CD4-positive, alpha-beta memory T cell (primary cell): ENCODE measurements around the gene TWNK. TPM values are rescaled to one million over a fixed set of nuclear protein-coding genes. Genes with fewer than 3 reads are reported as not detected.

ENCODE experiments used
- CTCF ChIA-PET: fragments of 350-600 bp; sonication (Branson Sonifier 250); formaldehyde crosslinking; loops from one replicate; lab custom pipeline; 2021; ENCODE audit warnings: inconsistent platforms; ENCODE audit not compliant: partially characterized antibody; lab: Charles Lee
- POLR2A ChIA-PET: fragments of 350-600 bp; sonication (Branson Sonifier 250); formaldehyde crosslinking; loops from one replicate; lab custom pipeline; 2021; ENCODE audit not compliant: partially characterized antibody; lab: Charles Lee
- DNase-seq, 5 donors: peaks; one replicate each; pipeline versions ENCODE4 v3.0.0 to v3.0.0-alpha.2; 2020 to 2022; ENCODE audit warnings: mixed read lengths in 1 of 5
- H3K27ac ChIP-seq: one replicate; pipeline ENCODE4 v1.7.0; 2013; ENCODE audit warnings: low read depth, low read length
- H3K27me3 ChIP-seq: 2 replicates; pipeline ENCODE4 v1.7.0; 2013; ENCODE audit warnings: mild to moderate bottlenecking, low read length, moderate library complexity; ENCODE audit not compliant: insufficient read depth
- H3K36me3 ChIP-seq: 2 replicates; pipeline ENCODE4 v1.7.0; 2013; ENCODE audit warnings: mild to moderate bottlenecking, low read length, moderate library complexity; ENCODE audit not compliant: insufficient read depth
- H3K4me1 ChIP-seq: 2 replicates; pipeline ENCODE4 v1.7.0; 2013; ENCODE audit warnings: mild to moderate bottlenecking, low read length, moderate library complexity; ENCODE audit not compliant: insufficient read depth
- H3K4me3 ChIP-seq, 2 donors: one replicate each; pipeline ENCODE4 v1.7.0; 2013; ENCODE audit warnings: low read length in 2 of 2, mild to moderate bottlenecking in 1 of 2
- H3K9me3 ChIP-seq, 2 donors: one replicate each; pipeline ENCODE4 v1.7.0; 2013; ENCODE audit warnings: low read length in 2 of 2, control low read depth in 1 of 2; ENCODE audit not compliant: control insufficient read depth in 1 of 2
- H3K27ac Mint-ChIP-seq, 7 donors: one replicate each; pipeline ENCODE4 v1.8.0; 2020 to 2021; ENCODE audit warnings: mixed read lengths in 7 of 7, mild to moderate bottlenecking in 6 of 7, inconsistent platforms in 3 of 7, moderate library complexity in 3 of 7
- H3K27me3 Mint-ChIP-seq, 2 donors: one replicate each; pipeline ENCODE4 v1.8.0; 2020 to 2021; ENCODE audit warnings: mixed read lengths in 2 of 2
- H3K36me3 Mint-ChIP-seq, 2 donors: one replicate each; pipeline ENCODE4 v1.8.0; 2020 to 2021; ENCODE audit warnings: mixed read lengths in 2 of 2, inconsistent platforms in 1 of 2, mild to moderate bottlenecking in 1 of 2
- H3K4me1 Mint-ChIP-seq, 4 donors: one replicate each; pipeline ENCODE4 v1.8.0; 2020 to 2021; ENCODE audit warnings: mixed read lengths in 4 of 4, mild to moderate bottlenecking in 1 of 4
- H3K4me3 Mint-ChIP-seq, 8 donors: one replicate each; pipeline ENCODE4 v1.8.0; 2020 to 2021; ENCODE audit warnings: mixed read lengths in 8 of 8, mild to moderate bottlenecking in 7 of 8, moderate library complexity in 6 of 8, inconsistent platforms in 3 of 8
- H3K9me3 Mint-ChIP-seq, 8 donors: one replicate each; pipeline ENCODE4 v1.8.0; 2020 to 2021; ENCODE audit warnings: mixed read lengths in 8 of 8, mild to moderate bottlenecking in 5 of 8, inconsistent platforms in 3 of 8, moderate library complexity in 1 of 8
- intact Hi-C: fragments of 100-400 bp; cut with micrococcal nuclease; formaldehyde crosslinking; loops from one replicate; pipeline ENCODE4 v1.15.1; 2023
- polyA plus RNA-seq, 2 donors: library from polyadenylated mRNA; unstranded; fragments of 300-500 nt; fragmentation: Illumina TruSeq; gene quantifications; one replicate each; pipeline ENCODE4 v1.2.3, GENCODE V29; 2021
- total RNA-seq, 2 experiments: library from RNA; stranded (reverse); gene quantifications; one replicate each; pipeline ENCODE4 v1.2.3, GENCODE V29; 2021

TWNK gene
- total and polyA plus RNA-seq, 4 experiments from 2014 or later = 5.0 to 14.3 (median 10.9) TPM

- no peaks in the 10 kb centered on the region for H3K36me3 ChIP-seq
- H3K9me3 Mint-ChIP-seq = no peaks in the 10 kb centered on the region
- H3K27me3 Mint-ChIP-seq = no peaks in the 10 kb centered on the region
- H3K36me3 Mint-ChIP-seq = peaks cover 0 to 12% of the 10 kb centered on the region in 2 donors
- ChIA-PET POLR2A (interaction anchor here (1.6 kb wide), 1 partner anchor 9 kb away, joined by 3 read pairs; no protein-coding TSS in a partner anchor), CTCF (interaction anchor here (1.3 to 1.8 kb wide), 2 partner anchors 9 to 12 kb away, joined by 4 to 8 read pairs; no protein-coding TSS in a partner anchor)
- no peak for DNase-seq
- H3K27ac ChIP-seq = no peak overlapping the region
- H3K4me1 Mint-ChIP-seq = peaks cover 3 to 8% (median 5%) of the 10 kb centered on the region in 4 donors
- no peaks in the 10 kb centered on the region for H3K4me1 ChIP-seq
- H3K9me3 ChIP-seq = no peaks in the 10 kb centered on the region
- H3K27ac Mint-ChIP-seq = no peak overlapping the region
- no peaks in the 10 kb centered on the region for H3K27me3 ChIP-seq
- H3K4me3 Mint-ChIP-seq = no peak overlapping the region
- intact Hi-C loops = no loop called here
- no peak overlapping the region for H3K4me3 ChIP-seq
Observed at GRCh38 chr10:101005361-101005760, 18.0 kb downstream of the TWNK start.

- ChIA-PET POLR2A (interaction anchor here (1.5 to 1.6 kb wide), 2 partner anchors 8 to 9 kb away, joined by 3 to 4 read pairs; no protein-coding TSS in a partner anchor), CTCF (interaction anchor here (1.0 to 2.0 kb wide), 4 partner anchors 9 to 59 kb away, joined by 3 to 18 read pairs (median 6); partner anchors contain the start of genes PDZD7 and SFXN3)
- no peaks in the 10 kb centered on the region for H3K27me3 Mint-ChIP-seq
- no peaks in the 10 kb centered on the region for H3K9me3 Mint-ChIP-seq
- Histone ChIP-seq H3K27me3 (no peaks in the 10 kb centered on the region), H3K4me3 (no peak overlapping the region), H3K27ac (no peak overlapping the region), H3K36me3 (no peaks in the 10 kb centered on the region), H3K4me1 (no peaks in the 10 kb centered on the region), H3K9me3 (no peaks in the 10 kb centered on the region)
- H3K4me3 Mint-ChIP-seq = no peak overlapping the region
- peaks cover 2 to 3% (median 3%) of the 10 kb centered on the region in 4 donors for H3K4me1 Mint-ChIP-seq
- intact Hi-C loops = no loop called here
- H3K27ac Mint-ChIP-seq = no peak overlapping the region
- H3K36me3 Mint-ChIP-seq = peaks cover 0 to 12% of the 10 kb centered on the region in 2 donors
- no peak for DNase-seq
Observed at GRCh38 chr10:101005869-101006567, 18.7 kb downstream of the TWNK start.

DNA sequence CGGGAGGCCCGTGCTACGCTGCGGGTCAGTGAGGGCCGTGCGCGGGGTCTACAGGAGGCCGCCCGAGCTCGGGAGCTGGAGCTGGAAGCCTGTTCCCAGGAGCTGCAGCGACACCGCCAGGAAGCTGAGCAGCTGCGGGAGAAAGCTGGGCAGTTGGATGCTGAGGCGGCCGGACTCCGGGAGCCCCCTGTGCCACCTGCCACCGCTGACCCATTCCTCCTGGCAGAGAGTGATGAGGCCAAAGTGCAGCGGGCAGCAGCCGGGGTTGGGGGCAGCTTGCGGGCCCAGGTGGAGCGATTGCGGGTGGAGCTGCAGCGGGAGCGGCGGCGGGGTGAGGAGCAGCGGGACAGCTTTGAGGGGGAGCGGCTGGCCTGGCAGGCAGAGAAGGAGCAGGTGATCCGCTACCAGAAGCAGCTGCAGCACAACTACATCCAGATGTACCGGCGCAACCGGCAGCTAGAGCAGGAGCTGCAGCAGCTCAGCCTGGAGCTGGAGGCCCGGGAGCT lies 19.3 kb downstream of the TWNK start:
- Histone ChIP-seq H3K4me3 (no peak overlapping the region), H3K27ac (no peak overlapping the region), H3K36me3 (no peaks in the 10 kb centered on the region), H3K4me1 (no peaks in the 10 kb centered on the region), H3K9me3 (no peaks in the 10 kb centered on the region), H3K27me3 (no peaks in the 10 kb centered on the region)
- H3K36me3 Mint-ChIP-seq = peaks cover 0 to 12% of the 10 kb centered on the region in 2 donors
- intact Hi-C loops = no loop called here
- H3K27ac Mint-ChIP-seq = no peak overlapping the region
- H3K4me3 Mint-ChIP-seq = no peak overlapping the region
- H3K9me3 Mint-ChIP-seq = no peaks in the 10 kb centered on the region
- CTCF ChIA-PET = interaction anchor here (1.0 to 2.0 kb wide), 4 partner anchors 9 to 60 kb away, joined by 3 to 18 read pairs (median 4); partner anchors contain the start of genes PDZD7 and SFXN3
- no peak for DNase-seq
- no peaks in the 10 kb centered on the region for H3K27me3 Mint-ChIP-seq
- no peaks in the 10 kb centered on the region for H3K4me1 Mint-ChIP-seq
- POLR2A ChIA-PET = interaction anchor here (1.5 to 1.6 kb wide), 2 partner anchors 9 to 10 kb away, joined by 3 to 4 read pairs; no protein-coding TSS in a partner anchor

DNA sequence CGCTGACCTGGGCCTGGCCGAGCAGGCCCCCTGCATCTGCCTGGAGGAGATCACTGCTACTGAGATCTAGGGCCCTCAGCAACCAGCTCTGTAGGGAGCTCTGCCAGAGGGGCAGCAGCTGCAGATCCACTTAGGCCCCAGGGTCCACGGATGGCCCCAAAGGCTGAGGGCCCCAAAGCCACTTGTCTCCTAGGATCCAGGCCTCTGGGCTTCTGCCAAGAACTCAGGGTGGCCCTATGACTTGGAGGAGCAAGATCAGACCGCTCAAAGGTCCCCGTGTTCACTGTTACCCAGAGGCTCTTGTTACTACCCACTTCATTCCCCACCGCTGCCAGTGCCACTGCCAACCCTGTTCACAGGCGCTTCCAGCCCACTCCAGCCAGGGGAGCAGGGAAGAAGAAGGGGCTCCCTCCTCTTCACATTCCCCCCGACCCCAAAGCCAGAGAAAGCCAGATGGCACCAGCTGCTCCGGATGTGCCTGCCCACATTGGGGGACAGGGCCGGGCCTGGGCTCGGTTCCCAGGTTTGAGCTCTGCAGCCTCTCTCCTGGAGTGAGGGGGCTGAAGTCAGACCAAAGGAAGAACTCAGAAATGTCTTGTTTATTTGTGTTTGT lies 19.9 kb downstream of the TWNK start:
- Histone ChIP-seq H3K27ac (no peak overlapping the region), H3K4me3 (no peak overlapping the region), H3K27me3 (no peaks in the 10 kb centered on the region), H3K4me1 (no peaks in the 10 kb centered on the region), H3K36me3 (no peaks in the 10 kb centered on the region), H3K9me3 (no peaks in the 10 kb centered on the region)
- no peak overlapping the region for H3K4me3 Mint-ChIP-seq
- no peaks in the 10 kb centered on the region for H3K27me3 Mint-ChIP-seq
- H3K36me3 Mint-ChIP-seq = peaks cover 0 to 12% of the 10 kb centered on the region in 2 donors
- intact Hi-C loops = no loop called here
- H3K4me1 Mint-ChIP-seq = no peaks in the 10 kb centered on the region
- H3K27ac Mint-ChIP-seq = no peak overlapping the region
- POLR2A ChIA-PET = interaction anchor here (1.5 to 1.6 kb wide), 2 partner anchors 9 to 10 kb away, joined by 3 to 4 read pairs; no protein-coding TSS in a partner anchor
- CTCF ChIA-PET = interaction anchor here (1.0 to 2.0 kb wide), 5 partner anchors 9 to 60 kb away, joined by 3 to 18 read pairs (median 3); partner anchors contain the start of genes PDZD7 and SFXN3
- no peak for DNase-seq
- H3K9me3 Mint-ChIP-seq = no peaks in the 10 kb centered on the region

GRCh38 chr10:101007915-101008822 lies 20.8 kb downstream of the TWNK start:
- no peaks in the 10 kb centered on the region for H3K9me3 ChIP-seq
- H3K27me3 ChIP-seq = no peaks in the 10 kb centered on the region
- Mint-ChIP-seq H3K4me3 (no peak overlapping the region), H3K27ac (peak overlapping the region in 1 of 7 donors; percentile 42), H3K27me3 (peaks cover 3 to 5% of the 10 kb centered on the region in 2 donors), H3K9me3 (no peaks in the 10 kb centered on the region), H3K4me1 (peaks cover 5 to 6% (median 6%) of the 10 kb centered on the region in 4 donors), H3K36me3 (peaks cover 0 to 9% of the 10 kb centered on the region in 2 donors)
- no peak overlapping the region for H3K27ac ChIP-seq
- ChIA-PET CTCF (interaction anchor here (1.3 to 4.3 kb wide), 4 partner anchors 8 to 11 kb away, joined by 3 to 30 read pairs (median 12); no protein-coding TSS in a partner anchor), POLR2A (interaction anchor here (0.9 to 1.1 kb wide), 2 partner anchors 11 to 23 kb away, joined by 3 to 4 read pairs; partner anchors contain the start of genes PDZD7 and SFXN3)
- intact Hi-C loops = no loop called here
- DNase-seq = no peak
- no peaks in the 10 kb centered on the region for H3K36me3 ChIP-seq
- peaks cover 8% of the 10 kb centered on the region for H3K4me1 ChIP-seq
- H3K4me3 ChIP-seq = no peak overlapping the region

GRCh38 chr10:101008823-101009423 lies 21.6 kb downstream of the TWNK start:
- Histone ChIP-seq H3K27ac (no peak overlapping the region), H3K4me3 (no peak overlapping the region), H3K27me3 (no peaks in the 10 kb centered on the region), H3K9me3 (no peaks in the 10 kb centered on the region), H3K4me1 (peaks cover 12% of the 10 kb centered on the region), H3K36me3 (no peaks in the 10 kb centered on the region)
- CTCF ChIA-PET = interaction anchor here (2.6 to 4.3 kb wide), 2 partner anchors 10 to 11 kb away, joined by 7 to 30 read pairs; no protein-coding TSS in a partner anchor
- Mint-ChIP-seq H3K4me3 (no peak overlapping the region), H3K27ac (no peak overlapping the region), H3K9me3 (no peaks in the 10 kb centered on the region), H3K36me3 (peaks cover 0 to 5% of the 10 kb centered on the region in 2 donors), H3K27me3 (peaks cover 3 to 6% of the 10 kb centered on the region in 2 donors), H3K4me1 (peaks cover 7 to 8% (median 8%) of the 10 kb centered on the region in 4 donors)
- intact Hi-C loops = no loop called here
- no peak for DNase-seq
- POLR2A ChIA-PET = interaction anchor here (0.9 to 1.1 kb wide), 2 partner anchors 12 to 22 kb away, joined by 3 to 4 read pairs; partner anchors contain the start of genes PDZD7 and SFXN3
